K562 (cell line): ENCODE data around the gene TIMM10. TPM values are rescaled to one million over a fixed set of nuclear protein-coding genes. Genes with fewer than 3 reads are reported as not detected.
"Not testable (repeated sequence)": the region's sequence is repeated elsewhere in the genome, so short reads cannot be mapped to it uniquely, and the experiment has no call there.

Source experiments
- ATAC-seq: fragments of 200-7000 bp; cut with Tn5 transposase; 3 replicates; pipeline ENCODE4 v1.9.1; 2020; ENCODE audit warnings: moderate library complexity
- BruUV-seq: library from RNA; stranded (reverse); fragments of 400-500 nt; replicated peaks from 2 replicates; lab custom pipeline; 2021; lab: Mats Ljungman, UMichigan
- CTCF ChIA-PET: fragments of 300-600 bp; formaldehyde crosslinking; extraction: SDS; loops from one replicate; lab custom pipeline; 2021; ENCODE audit warnings: low intra/inter-chr PET ratio; lab: Yijun Ruan, JAX
- POLR2A ChIA-PET: fragments of 300-600, 350-650 bp; sonication (Branson Sonifier 250); formaldehyde crosslinking; extraction: SDS; loops from one replicate; lab custom pipeline; 2021; ENCODE audit warnings: antibody characterized with exemption, inconsistent platforms; lab: Yijun Ruan, JAX
- DNase-seq, 4 experiments: peaks; one replicate each; pipeline versions ENCODE4 v3.0.0 to v3.0.0-alpha.2; 2011 to 2018; ENCODE audit warnings: low spot score in 3 of 4, mixed read lengths in 3 of 4; ENCODE audit errors: extremely low read depth in 1 of 4
- FAIRE-seq: peaks from 2 replicates; lab custom pipeline; 2011; peaks lifted over from hg19 to GRCh38; lab: Jason Lieb, UNC
- H2AFZ ChIP-seq: 2 replicates; pipeline ENCODE4 v1.6.0; 2011; ENCODE audit warnings: low read depth, low read length, control low read depth, inconsistent platforms
- H3K27ac ChIP-seq: fragments of 200-600 bp; 3 replicates; pipeline ENCODE4 v1.8.0; 2011; ENCODE audit warnings: low read depth, mild to moderate bottlenecking, control low read depth, inconsistent platforms, low read length, moderate library complexity, mixed read lengths; ENCODE audit errors: extremely low read depth
- H3K27me3 ChIP-seq, 2 experiments: fragments of 300-600 bp in 1 of 2; 2 replicates in 1 of 2; 3 replicates in 1 of 2; pipeline versions ENCODE4 v1.6.0 to v1.8.0; 2011; ENCODE audit warnings: inconsistent platforms in 2 of 2, low read length in 2 of 2, mild to moderate bottlenecking in 1 of 2, mixed read lengths in 1 of 2, moderate library complexity in 1 of 2; ENCODE audit not compliant: control insufficient read depth in 2 of 2, insufficient read depth in 2 of 2
- H3K36me3 ChIP-seq: fragments of 300-600 bp; 3 replicates; pipeline ENCODE4 v1.8.0; 2011; ENCODE audit warnings: mild to moderate bottlenecking, low read length, inconsistent platforms; ENCODE audit not compliant: control insufficient read depth, insufficient read depth
- H3K4me1 ChIP-seq, 2 experiments: fragments of 200-600 bp in 1 of 2; replicated peaks in 1 of 2; 2 replicates in 1 of 2; 3 replicates in 1 of 2; pipeline versions ENCODE4 v1.5.1 to v1.8.0; 2011; ENCODE audit warnings: inconsistent platforms in 2 of 2, low read length in 2 of 2, mild to moderate bottlenecking in 1 of 2, mixed read lengths in 1 of 2, moderate library complexity in 1 of 2; ENCODE audit not compliant: control insufficient read depth in 2 of 2, insufficient read depth in 2 of 2
- H3K4me2 ChIP-seq: 2 replicates; pipeline ENCODE4 v1.6.1; 2011; ENCODE audit warnings: low read length, control low read depth, inconsistent platforms, mixed read lengths; ENCODE audit not compliant: insufficient read depth
- H3K4me3 ChIP-seq: fragments of 200-600 bp; sonication (generic), shearing (Covaris generic); 2 replicates; pipeline ENCODE4 v1.5.1; 2016; ENCODE audit warnings: control low read depth, inconsistent platforms
- H3K79me2 ChIP-seq: fragments of 200-600 bp; 3 replicates; pipeline ENCODE4 v1.8.0; 2011; ENCODE audit warnings: low read length, inconsistent platforms; ENCODE audit not compliant: control insufficient read depth, insufficient read depth
- H3K9ac ChIP-seq, 2 experiments: 2 replicates each; pipeline versions ENCODE4 v1.6.0 to v1.6.1; 2011; ENCODE audit warnings: low read depth in 2 of 2, low read length in 2 of 2, control low read depth in 1 of 2, inconsistent platforms in 1 of 2, mild to moderate bottlenecking in 1 of 2, mixed read lengths in 1 of 2; ENCODE audit not compliant: insufficient read depth in 1 of 2
- H3K9me1 ChIP-seq: one replicate; pipeline ENCODE4 v1.6.0; 2011; ENCODE audit warnings: inconsistent platforms, mild to moderate bottlenecking, low read length, moderate library complexity; ENCODE audit not compliant: control insufficient read depth, insufficient read depth
- H3K9me3 ChIP-seq: replicated peaks from 2 replicates; pipeline ENCODE4 v1.5.1; 2011; ENCODE audit warnings: low read depth, low read length, inconsistent platforms; ENCODE audit not compliant: control insufficient read depth, insufficient read depth
- H4K20me1 ChIP-seq: replicated peaks from 2 replicates; pipeline ENCODE4 v1.6.1; 2011; ENCODE audit warnings: low read length, inconsistent platforms, mixed read lengths; ENCODE audit not compliant: control insufficient read depth, insufficient read depth
- ATF1 ChIP-seq, 2 experiments: fragments of 450-650 bp in 1 of 2; IDR thresholded peaks; 2 replicates each; pipeline ENCODE4 v1.6.1; 2016; ENCODE audit warnings: missing compliant biosample characterization in 1 of 2, missing genetic modification characterization in 1 of 2
- CBFA2T2 ChIP-seq: fragments of 450-650 bp; conservative IDR thresholded peaks from 2 replicates; pipeline ENCODE4 v1.6.1; 2017; ENCODE audit warnings: mild to moderate bottlenecking
- EGR1 ChIP-seq: fragments of 450-650 bp; conservative IDR thresholded peaks from 2 replicates; pipeline ENCODE4 v1.6.1; 2017; ENCODE audit warnings: mild to moderate bottlenecking
- GATAD2B ChIP-seq: fragments of 450-650 bp; IDR thresholded peaks from 2 replicates; pipeline ENCODE4 v1.6.1; 2017; ENCODE audit warnings: mild to moderate bottlenecking, borderline replicate concordance
- KLF10 ChIP-seq: fragments of 250-450 bp; sonication (Bioruptor Pico); IDR thresholded peaks from 2 replicates; pipeline ENCODE4 v1.6.1; 2021; ENCODE audit warnings: matching md5 sums
- KLF6 ChIP-seq: fragments of 250-450 bp; sonication (Bioruptor Pico); IDR thresholded peaks from 2 replicates; pipeline ENCODE4 v1.4.0; 2020; ENCODE audit warnings: mild to moderate bottlenecking, moderate library complexity, borderline replicate concordance
- NR0B1 ChIP-seq: fragments of 450-650 bp; IDR thresholded peaks from one replicate; pipeline ENCODE4 v1.6.1; 2018; ENCODE audit warnings: mild to moderate bottlenecking, moderate library complexity; ENCODE audit not compliant: partially characterized antibody
- OTX1 ChIP-seq: fragments of 450-650 bp; formaldehyde crosslinking; IDR thresholded peaks from 2 replicates; pipeline ENCODE4 v1.4.0; 2022; ENCODE audit warnings: mild to moderate bottlenecking
- RBM25 ChIP-seq: fragments of 200-400 bp; formaldehyde crosslinking; IDR thresholded peaks from 2 replicates; pipeline ENCODE4 v1.6.1; 2018; ENCODE audit warnings: low read length, low read depth, moderate library complexity; ENCODE audit not compliant: severe bottlenecking
- SMARCA5 ChIP-seq: fragments of 450-650 bp; IDR thresholded peaks from 2 replicates; pipeline ENCODE4 v1.6.1; 2016
- SRSF9 ChIP-seq: fragments of 200-400 bp; formaldehyde crosslinking; IDR thresholded peaks from 2 replicates; pipeline ENCODE4 v1.6.1; 2017; ENCODE audit warnings: low read depth, low read length, borderline replicate concordance
- YY1 ChIP-seq, 3 experiments: IDR thresholded peaks; 2 replicates each; pipeline ENCODE4 v1.6.1; 2011; ENCODE audit warnings: low read length in 2 of 3, mild to moderate bottlenecking in 2 of 3, moderate library complexity in 2 of 3, borderline replicate concordance in 1 of 3, control low read depth in 1 of 3, low read depth in 1 of 3; ENCODE audit not compliant: insufficient read depth in 3 of 3, insufficient replicate concordance in 2 of 3, control insufficient read depth in 1 of 3, insufficient read length in 1 of 3; ENCODE audit errors: extremely low read depth in 1 of 3
- ZFX ChIP-seq: sonication (generic); formaldehyde crosslinking; IDR thresholded peaks from 2 replicates; pipeline ENCODE4 v1.8.0; 2022; ENCODE audit warnings: mild to moderate bottlenecking, missing genetic modification reagents, moderate library complexity
- ZNF121 ChIP-seq: sonication (generic); formaldehyde crosslinking; conservative IDR thresholded peaks from 2 replicates; pipeline ENCODE4 v1.8.0; 2022; ENCODE audit warnings: missing genetic modification reagents
- ZNF384 ChIP-seq: IDR thresholded peaks from 2 replicates; pipeline ENCODE4 v1.6.1; 2012; ENCODE audit warnings: low read depth, low read length, improper control_type of control experiment
- WGBS: fragments of 100-300 bp; shearing (Covaris generic); methylation state at CpG from one replicate; pipeline ENCODE4 v1.1.6; 2016; ENCODE audit warnings: low coverage, mixed read lengths; ENCODE audit not compliant: insufficient coverage; ENCODE audit errors: missing lambda C conversion rate; 5-methylcytosine and 5-hydroxymethylcytosine counted together
- in situ Hi-C: fragments of 300-500 bp; cut with MboI; formaldehyde crosslinking; loops from 4 replicates; pipeline ENCODE4 v1.15.0; 2018; ENCODE audit warnings: inconsistent platforms, mixed read lengths
- intact Hi-C: fragments of 100-400 bp; cut with micrococcal nuclease; formaldehyde crosslinking; loops from 2 replicates; pipeline ENCODE4 v1.14.2; 2022
- polyA plus RNA-seq, 8 experiments: library from polyadenylated mRNA; depleted of rRNA in 4 of 8; stranded (reverse) in 5 of 8; unstranded in 3 of 8; fragments of >200 nt; fragmentation: Nextera tagmentation in 2 of 8; fragmentation: Illumina TruSeq in 1 of 8; extraction: Ambion mirVana in 2 of 8; extraction: Trizol in 1 of 8; gene quantifications; 2 replicates each; pipeline versions ENCODE4 v1.2.1 to v1.2.3, GENCODE V29; 2011 to 2014; ENCODE audit warnings: inconsistent platforms in 1 of 8, missing spikeins in 1 of 8
- total RNA-seq, 7 experiments: library from RNA; depleted of rRNA in 6 of 7; stranded (reverse); fragments of >200 nt in 6 of 7; fragmentation: Illumina TruSeq in 2 of 7; extraction: Trizol in 2 of 7; gene quantifications; 2 replicates each; pipeline versions ENCODE4 v1.2.1 to v1.2.3, GENCODE V29; 2011 to 2021; ENCODE audit warnings: low replicate concordance in 1 of 7

Gene TIMM10
- total and polyA plus RNA-seq, 9 of the 15 experiments (the other 6 are each of a cell fraction or from before 2014, with no cell fraction given): 109 to 553 (median 172) TPM

GRCh38 chr11:57534449-57534848 lies 3.9 kb upstream of the TIMM10 start:
- Histone ChIP-seq H3K79me2 (peaks cover 11% of the 10 kb centered on the region), H3K4me1 (peaks cover 13 to 18% of the 10 kb centered on the region in 2 experiments; a peak in 4 of 5 replicates)
- H2AFZ ChIP-seq, in situ Hi-C loops, ATAC-seq, BruUV-seq, H3K9me1 ChIP-seq, FAIRE-seq, H3K36me3 ChIP-seq, intact Hi-C loops, H3K4me3 ChIP-seq, CTCF ChIA-PET, H3K9ac ChIP-seq, H4K20me1 ChIP-seq, H3K27ac ChIP-seq, H3K9me3 ChIP-seq, H3K27me3 ChIP-seq, H3K4me2 ChIP-seq, DNase-seq: not testable (repeated sequence)
- TF ChIP-seq ZNF121 (CRISPR knock-in tag) (peak; percentile 82), RBM25 (peak; percentile 51)
- WGBS: 94% methylated on average over 7 of the region's 7 CpGs
- POLR2A ChIA-PET: interaction anchor here (0.6 kb wide), 2 partner anchors 13 to 85 kb away, joined by 3 to 4 read pairs; no protein-coding TSS in a partner anchor

- Histone ChIP-seq H3K9me3 (no peaks in the 10 kb centered on the region), H3K4me1 (peaks cover 9 to 34% of the 10 kb centered on the region in 2 experiments; a peak in 4 of 5 replicates), H3K27me3 (no peaks in the 10 kb centered on the region), H3K4me2 (peak overlapping the region; percentile 97), H3K9me1 (no peaks in the 10 kb centered on the region), H3K27ac (peak overlapping the region; percentile 90), H3K79me2 (peaks cover 35% of the 10 kb centered on the region), H3K36me3 (peaks cover 36% of the 10 kb centered on the region), H3K4me3 (peak overlapping the region; percentile 82), H4K20me1 (no peaks in the 10 kb centered on the region), H3K9ac (peak overlapping the region; percentile 91 to 93), H2AFZ (peak overlapping the region; percentile 89)
- peak; percentile 40 for FAIRE-seq
- intact Hi-C loops: loop anchor here (1.0 to 2.0 kb wide), 2 partner anchors 37 to 111 kb away; partner anchors contain the start of gene UBE2L6
- 1% methylated on average over 16 of the region's 17 CpGs for WGBS
- ChIA-PET POLR2A (interaction anchor here (0.6 to 1.6 kb wide), 5 partner anchors 12 to 1243 kb away, joined by 3 to 9 read pairs (median 3); partner anchors contain the start of gene SLC43A1), CTCF (interaction anchor here (0.8 to 1.1 kb wide), 2 partner anchors 37 to 115 kb away, joined by 3 to 4 read pairs; no protein-coding TSS in a partner anchor)
- BruUV-seq: TSS peak; percentile 78
- ATAC-seq: peak; percentile 10
- in situ Hi-C loops: no loop called here
- no peak for DNase-seq
- TF ChIP-seq OTX1 (no peak), EGR1 (no peak), CBFA2T2 (no peak), SMARCA5 (peak; percentile 99), YY1 (IDR thresholded peaks at IDR 0.05; ENCODE audit: borderline replicate concordance in 1 of 3, control insufficient read depth in 1 of 3, extremely low read depth in 1 of 3, insufficient read depth in 3 of 3, insufficient read length in 1 of 3, insufficient replicate concordance in 2 of 3, low read depth in 1 of 3, low read length in 2 of 3) (no peak), KLF6 (no peak), SRSF9 (no peak), ATF1 (CRISPR knock-in tag; IDR thresholded peaks at IDR 0.05) (no peak), ATF1 (tag; IDR thresholded peaks at IDR 0.05) (no peak), ZNF384 (no peak), NR0B1 (no peak), KLF10 (CRISPR knock-in tag) (no peak), ZFX (CRISPR knock-in tag) (0 out of 2 replicates have a peak, but pooled peaks have one; percentile 26), GATAD2B (no peak)
Measured at GRCh38 chr11:57530215-57530595, 349 bp downstream of the TIMM10 start.
